Sigmoid colon (tissue), 4 donors: Measurements from ENCODE around the gene UBA6.

Experiments
- EP300 ChIP-seq, 4 donors: sonication (generic); formaldehyde crosslinking; IDR thresholded peaks; one replicate each; pipeline ENCODE4 v1.6.1; 2017; ENCODE audit warnings: antibody characterized with exemption in 4 of 4
- POLR2A ChIP-seq, 2 donors: fragments of 450-650 bp; IDR thresholded peaks; one replicate each; pipeline ENCODE4 v1.6.1; 2016; ENCODE audit warnings: antibody characterized with exemption in 2 of 2, mild to moderate bottlenecking in 2 of 2, moderate library complexity in 2 of 2
- POLR2AphosphoS5 ChIP-seq, 4 donors: sonication (generic); formaldehyde crosslinking; IDR thresholded peaks; one replicate each; pipeline ENCODE4 v1.6.1; 2017; ENCODE audit warnings: antibody characterized with exemption in 4 of 4
- TF ChIP-seq, protein P1 (sequence below), 4 experiments: fragments of 450-650 bp in 3 of 4; fragments of 200-600 bp in 1 of 4; IDR thresholded peaks; one replicate each; pipeline ENCODE4 v1.5.1; 2016 to 2019; ENCODE audit warnings: antibody characterized with exemption in 4 of 4, mild to moderate bottlenecking in 3 of 4, moderate library complexity in 2 of 4

DNA sequence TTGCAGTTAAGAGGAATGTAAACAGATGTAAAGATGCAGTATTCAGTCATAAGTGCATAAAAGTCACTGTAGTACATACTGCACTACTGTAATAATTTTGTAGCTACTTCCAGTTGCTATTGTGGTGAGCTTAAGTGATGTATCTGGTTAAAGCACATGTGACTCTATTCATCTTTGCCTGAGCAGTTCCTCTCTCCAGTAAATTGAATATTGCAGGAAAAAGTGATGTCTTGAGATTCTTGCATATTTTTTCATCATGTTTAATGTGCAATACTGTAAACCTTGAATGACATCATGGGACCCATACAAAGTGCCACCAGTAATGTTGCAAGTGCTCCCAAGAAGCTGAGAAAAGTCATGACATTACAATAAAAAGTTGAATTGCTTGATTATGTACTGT, 9.6 kb downstream of the UBA6 start:
- TF ChIP-seq, protein P1, sequence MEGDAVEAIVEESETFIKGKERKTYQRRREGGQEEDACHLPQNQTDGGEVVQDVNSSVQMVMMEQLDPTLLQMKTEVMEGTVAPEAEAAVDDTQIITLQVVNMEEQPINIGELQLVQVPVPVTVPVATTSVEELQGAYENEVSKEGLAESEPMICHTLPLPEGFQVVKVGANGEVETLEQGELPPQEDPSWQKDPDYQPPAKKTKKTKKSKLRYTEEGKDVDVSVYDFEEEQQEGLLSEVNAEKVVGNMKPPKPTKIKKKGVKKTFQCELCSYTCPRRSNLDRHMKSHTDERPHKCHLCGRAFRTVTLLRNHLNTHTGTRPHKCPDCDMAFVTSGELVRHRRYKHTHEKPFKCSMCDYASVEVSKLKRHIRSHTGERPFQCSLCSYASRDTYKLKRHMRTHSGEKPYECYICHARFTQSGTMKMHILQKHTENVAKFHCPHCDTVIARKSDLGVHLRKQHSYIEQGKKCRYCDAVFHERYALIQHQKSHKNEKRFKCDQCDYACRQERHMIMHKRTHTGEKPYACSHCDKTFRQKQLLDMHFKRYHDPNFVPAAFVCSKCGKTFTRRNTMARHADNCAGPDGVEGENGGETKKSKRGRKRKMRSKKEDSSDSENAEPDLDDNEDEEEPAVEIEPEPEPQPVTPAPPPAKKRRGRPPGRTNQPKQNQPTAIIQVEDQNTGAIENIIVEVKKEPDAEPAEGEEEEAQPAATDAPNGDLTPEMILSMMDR (IDR thresholded peaks at IDR 0.05) = no peak
- no peak for TF ChIP-seq POLR2AphosphoS5 (IDR thresholded peaks at IDR 0.05)
- TF ChIP-seq EP300 (IDR thresholded peaks at IDR 0.05) = no peak
- TF ChIP-seq POLR2A (IDR thresholded peaks at IDR 0.05) = no peak
